Stimulated activated CD4-positive, alpha-beta T cell treated with anti-CD3 and anti-CD28 coated beads, Interleukin-2, amount 100 ng/mL, for 24 hours (primary cell): Measurements from ENCODE around the gene DYRK3.
A peak's percentile ranks its signal among the peaks of the same experiment; 100 is the strongest.
"Not testable (repeated sequence)": the region's sequence is repeated elsewhere in the genome, so short reads cannot be mapped to it uniquely, and the experiment has no call there.

Source experiments
- DNase-seq, 2 donors: peaks; one replicate each; pipeline ENCODE4 v3.0.0-alpha.2; 2020

DYRK3 gene

GRCh38 chr1:206635080-206635977, at the start of gene DYRK3:
TSS of gene DYRK3 (plus strand) at chr1:206635536. CDS start at chr1:206635704, 168 bp downstream.
- DNase-seq: peak; percentile 93 to 96

GRCh38 chr1:206586501-206587445, 48.6 kb upstream of the DYRK3 start:
- peak in 1 of 2 donors; percentile 16 for DNase-seq

GRCh38 chr1:206587904-206588303, 47.4 kb upstream of the DYRK3 start:
- DNase-seq: peak in 1 of 2 donors; percentile 16

GRCh38 chr1:206588492-206588891, 46.8 kb upstream of the DYRK3 start:
- DNase-seq: no peak

GRCh38 chr1:206589206-206589605, 46.1 kb upstream of the DYRK3 start:
- DNase-seq: peak in 1 of 2 donors; percentile 15

- peak; percentile 48 to 69 for DNase-seq
Measured at GRCh38 chr1:206590025-206590758, 45.1 kb upstream of the DYRK3 start.

GRCh38 chr1:206591226-206591625, 44.1 kb upstream of the DYRK3 start:
- DNase-seq: no peak

- no peak for DNase-seq
Measured at GRCh38 chr1:206591696-206592095, 43.6 kb upstream of the DYRK3 start.

- DNase-seq: no peak
Measured at GRCh38 chr1:206593351-206593925, 41.9 kb upstream of the DYRK3 start.

GRCh38 chr1:206595581-206596318, 39.6 kb upstream of the DYRK3 start:
- no peak for DNase-seq

- DNase-seq: no peak
Measured at GRCh38 chr1:206596319-206596666, 39.0 kb upstream of the DYRK3 start.

GRCh38 chr1:206600527-206600926, 34.8 kb upstream of the DYRK3 start:
- DNase-seq: no peak

- no peak for DNase-seq
Measured at GRCh38 chr1:206604861-206605260, 30.5 kb upstream of the DYRK3 start.

- no peak for DNase-seq
Measured at GRCh38 chr1:206606867-206607266, 28.5 kb upstream of the DYRK3 start.

GRCh38 chr1:206608108-206608698, 27.1 kb upstream of the DYRK3 start:
- peak; percentile 67 to 68 for DNase-seq

- DNase-seq: no peak
Measured at GRCh38 chr1:206609229-206609991, 25.9 kb upstream of the DYRK3 start.

GRCh38 chr1:206612129-206612876, 23.0 kb upstream of the DYRK3 start, which contains the start of gene EIF2D:
TSS of gene EIF2D (minus strand) at chr1:206612465. CDS start at chr1:206612342, 123 bp downstream.
- peak; percentile 97 for DNase-seq

GRCh38 chr1:206626396-206626795, 8.9 kb upstream of the DYRK3 start:
- not testable (repeated sequence) for DNase-seq

- DNase-seq: no peak
Measured at GRCh38 chr1:206628916-206629315, 6.4 kb upstream of the DYRK3 start.
